ENCODE results near the gene TTC4. TPM values are rescaled to one million over a fixed set of nuclear protein-coding genes. Genes with fewer than 3 reads are reported as not detected.

The TTC4 gene
- total RNA-seq, 1 experiment from 2014 or later: 34.7 TPM

GRCh38 chr1:54696262-54696661 lies 19.4 kb upstream of the TTC4 start:
- H3K79me2 ChIP-seq (ENCODE audit: low read length): no peaks in the 10 kb centered on the region
- no peak overlapping the region for H2AFZ ChIP-seq (ENCODE audit: low read length)
- no peak overlapping the region for H3K9ac ChIP-seq (ENCODE audit: low read length)
- POLR2A ChIA-PET (ENCODE audit: unreplicated experiment): no interaction called here
- H3K4me1 ChIP-seq (ENCODE audit: insufficient read depth, low read length): no peaks in the 10 kb centered on the region
- DNase-seq: no peak
- no peaks in the 10 kb centered on the region for H3F3A ChIP-seq (ENCODE audit: low read length, unreplicated experiment)
- H3K27ac ChIP-seq (ENCODE audit: low read length): no peak overlapping the region
- H3K27me3 ChIP-seq (ENCODE audit: low read length): peaks cover 14% of the 10 kb centered on the region; the same call in 1 of the 2 replicates
- ATAC-seq: no peak
- CTCF ChIA-PET: interaction anchor here (0.7 kb wide), 1 partner anchor 104 kb away, joined by 14 read pairs; no protein-coding TSS in a partner anchor
- TF ChIP-seq CTCF (conservative IDR thresholded peaks at IDR 0.05; ENCODE audit: low read depth, low read length) (no peak), EZH2phosphoT487 (IDR thresholded peaks at IDR 0.05; ENCODE audit: borderline replicate concordance, low read length) (no peak), EZH2 (IDR thresholded peaks at IDR 0.05; ENCODE audit: low read length, unreplicated experiment) (no peak)
- no peak overlapping the region for H3K4me3 ChIP-seq (ENCODE audit: low read length)
- intact Hi-C loops (cut with micrococcal nuclease): no loop called here
- H3K36me3 ChIP-seq (ENCODE audit: low read depth, low read length): no peaks in the 10 kb centered on the region
- H3K9me3 ChIP-seq (ENCODE audit: low read length): no peaks in the 10 kb centered on the region
- H3K9me2 ChIP-seq (replicated peaks; ENCODE audit: low read length): no peaks in the 10 kb centered on the region
- H4K20me1 ChIP-seq (ENCODE audit: low read length): no peaks in the 10 kb centered on the region
- H3K4me2 ChIP-seq (ENCODE audit: low read length): no peak overlapping the region
- no TSS peak for BruUV-seq (replicated peaks)

GRCh38 chr1:54697896-54698295 lies 17.8 kb upstream of the TTC4 start:
- no peaks in the 10 kb centered on the region for H3K9me2 ChIP-seq (replicated peaks; ENCODE audit: low read length)
- H3K27me3 ChIP-seq (ENCODE audit: low read length): peaks cover 29% of the 10 kb centered on the region; the same call in 1 of the 2 replicates
- H3K9ac ChIP-seq (ENCODE audit: low read length): no peak overlapping the region
- no peak overlapping the region for H3K27ac ChIP-seq (ENCODE audit: low read length)
- TF ChIP-seq EZH2phosphoT487 (IDR thresholded peaks at IDR 0.05; ENCODE audit: borderline replicate concordance, low read length) (no peak), CTCF (conservative IDR thresholded peaks at IDR 0.05; ENCODE audit: low read depth, low read length) (no peak), EZH2 (IDR thresholded peaks at IDR 0.05; ENCODE audit: low read length, unreplicated experiment) (no peak)
- no peak overlapping the region for H3K4me2 ChIP-seq (ENCODE audit: low read length)
- H4K20me1 ChIP-seq (ENCODE audit: low read length): no peaks in the 10 kb centered on the region
- intact Hi-C loops (cut with micrococcal nuclease): no loop called here
- CTCF ChIA-PET: no interaction called here
- no peaks in the 10 kb centered on the region for H3K79me2 ChIP-seq (ENCODE audit: low read length)
- BruUV-seq (replicated peaks): no TSS peak
- POLR2A ChIA-PET (ENCODE audit: unreplicated experiment): no interaction called here
- H3K36me3 ChIP-seq (ENCODE audit: low read depth, low read length): no peaks in the 10 kb centered on the region
- H3K9me3 ChIP-seq (ENCODE audit: low read length): no peaks in the 10 kb centered on the region
- no peaks in the 10 kb centered on the region for H3K4me1 ChIP-seq (ENCODE audit: insufficient read depth, low read length)
- DNase-seq (no peak), ATAC-seq (no peak)
- H3K4me3 ChIP-seq (ENCODE audit: low read length): no peak overlapping the region
- H3F3A ChIP-seq (ENCODE audit: low read length, unreplicated experiment): no peaks in the 10 kb centered on the region
- no peak overlapping the region for H2AFZ ChIP-seq (ENCODE audit: low read length)

- Histone ChIP-seq H3K9me3 (ENCODE audit: low read length) (no peaks in the 10 kb centered on the region), H3K9me2 (replicated peaks; ENCODE audit: low read length) (no peaks in the 10 kb centered on the region), H3K27me3 (ENCODE audit: low read length) (peaks cover 33% of the 10 kb centered on the region; the same call in 1 of the 2 replicates), H3K9ac (ENCODE audit: low read length) (no peak overlapping the region), H4K20me1 (ENCODE audit: low read length) (no peaks in the 10 kb centered on the region), H3F3A (ENCODE audit: low read length, unreplicated experiment) (no peaks in the 10 kb centered on the region), H3K4me1 (ENCODE audit: insufficient read depth, low read length) (no peaks in the 10 kb centered on the region), H3K36me3 (ENCODE audit: low read depth, low read length) (no peaks in the 10 kb centered on the region), H3K4me2 (ENCODE audit: low read length) (no peak overlapping the region), H3K4me3 (ENCODE audit: low read length) (no peak overlapping the region), H3K27ac (ENCODE audit: low read length) (no peak overlapping the region), H3K79me2 (ENCODE audit: low read length) (no peaks in the 10 kb centered on the region), H2AFZ (ENCODE audit: low read length) (no peak overlapping the region)
- no peak for TF ChIP-seq EZH2 (IDR thresholded peaks at IDR 0.05; ENCODE audit: low read length, unreplicated experiment)
- no peak for TF ChIP-seq EZH2phosphoT487 (IDR thresholded peaks at IDR 0.05; ENCODE audit: borderline replicate concordance, low read length)
- DNase-seq (no peak), ATAC-seq (no peak)
- BruUV-seq (replicated peaks): no TSS peak
- ChIA-PET POLR2A (ENCODE audit: unreplicated experiment) (no interaction called here), CTCF (no interaction called here)
- intact Hi-C loops (cut with micrococcal nuclease): no loop called here
Measured at GRCh38 chr1:54698346-54698745, 17.3 kb upstream of the TTC4 start.
